Hepatocyte (in vitro differentiated cells): ENCODE results near the gene MTMR3. TPM values are rescaled to one million over a fixed set of nuclear protein-coding genes. Genes with fewer than 3 reads are reported as not detected.

ENCODE experiments used
- DNase-seq: peaks from one replicate; pipeline ENCODE4 v3.0.0-alpha.2; 2016; ENCODE audit warnings: low spot score
- H2AFZ ChIP-seq: fragments of 200-600 bp; sonication (generic); 2 replicates; pipeline ENCODE4 v1.6.0; 2016; ENCODE audit warnings: antibody characterized with exemption, mild to moderate bottlenecking
- H3K27ac ChIP-seq: fragments of 200-600 bp; sonication (generic); 2 replicates; pipeline ENCODE4 v1.5.1; 2016; ENCODE audit warnings: mild to moderate bottlenecking
- H3K27me3 ChIP-seq: fragments of 200-600 bp; sonication (generic); 2 replicates; pipeline ENCODE4 v1.6.1; 2016
- H3K36me3 ChIP-seq: fragments of 200-600 bp; sonication (generic); replicated peaks from 2 replicates; pipeline ENCODE4 v1.5.1; 2016; ENCODE audit warnings: low read depth; ENCODE audit not compliant: insufficient read depth
- H3K4me1 ChIP-seq: fragments of 200-600 bp; sonication (generic); 2 replicates; pipeline ENCODE4 v1.5.1; 2016; ENCODE audit warnings: mild to moderate bottlenecking, moderate library complexity; ENCODE audit not compliant: insufficient read depth
- H3K4me2 ChIP-seq: fragments of 200-600 bp; sonication (generic); 2 replicates; pipeline ENCODE4 v1.6.0; 2016
- H3K4me3 ChIP-seq: fragments of 200-600 bp; sonication (generic); 2 replicates; pipeline ENCODE4 v1.5.1; 2016; ENCODE audit warnings: mild to moderate bottlenecking
- H3K79me2 ChIP-seq: fragments of 200-600 bp; sonication (generic); 2 replicates; pipeline ENCODE4 v1.6.0; 2017; ENCODE audit warnings: mild to moderate bottlenecking
- H3K9me2 ChIP-seq: fragments of 200-600 bp; sonication (generic); replicated peaks from 2 replicates; pipeline ENCODE4 v1.6.0; 2017; ENCODE audit warnings: mild to moderate bottlenecking; ENCODE audit not compliant: insufficient read depth
- H3K9me3 ChIP-seq: fragments of 200-600 bp; sonication (generic); 2 replicates; pipeline ENCODE4 v1.5.1; 2016; ENCODE audit warnings: low read depth, mild to moderate bottlenecking
- H4K20me1 ChIP-seq: fragments of 200-600 bp; sonication (generic); 2 replicates; pipeline ENCODE4 v1.6.0; 2016; ENCODE audit warnings: mild to moderate bottlenecking; ENCODE audit not compliant: insufficient read depth, poor library complexity, severe bottlenecking
- EZH2 ChIP-seq: fragments of 200-600 bp; sonication (generic); IDR thresholded peaks from 2 replicates; pipeline ENCODE4 v1.6.1; 2016; ENCODE audit warnings: antibody characterized with exemption, mild to moderate bottlenecking, borderline replicate concordance
- EZH2phosphoT487 ChIP-seq: fragments of 200-600 bp; sonication (generic); IDR thresholded peaks from one replicate; pipeline ENCODE4 v1.6.1; 2018; ENCODE audit warnings: antibody characterized with exemption, mild to moderate bottlenecking, low read depth, moderate library complexity; ENCODE audit not compliant: unreplicated experiment, severe bottlenecking
- WGBS: methylation state at CpG from one replicate; pipeline ENCODE4 v1.1.6; 2016; ENCODE audit warnings: low lambda C conversion rate; ENCODE audit errors: missing lambda C conversion rate; 5-methylcytosine and 5-hydroxymethylcytosine counted together
- polyA plus RNA-seq: library from polyadenylated mRNA; unstranded; fragments of >200 nt; fragmentation: Nextera tagmentation; extraction: Ambion mirVana; gene quantifications from 2 replicates; pipeline ENCODE4 v1.2.1, GENCODE V29; 2016
- total RNA-seq: library from RNA; depleted of rRNA; stranded (reverse); fragments of >200 nt; gene quantifications from 2 replicates; pipeline ENCODE4 v1.2.3, GENCODE V29; 2014
- TF ChIP-seq, protein P1 (sequence below): fragments of 200-600 bp; sonication (generic); IDR thresholded peaks from 2 replicates; pipeline ENCODE4 v1.5.1; 2016; ENCODE audit warnings: antibody characterized with exemption, mild to moderate bottlenecking; ENCODE audit not compliant: poor library complexity

The MTMR3 gene
- total and polyA plus RNA-seq, 2 experiments from 2014 or later = 16.2 to 42.7 TPM

- no peak for DNase-seq
- no peaks in the 10 kb centered on the region for H3K79me2 ChIP-seq
- H3K27ac ChIP-seq = peak overlapping the region; percentile 66
- H3K4me3 ChIP-seq = no peak overlapping the region
- H4K20me1 ChIP-seq = no peaks in the 10 kb centered on the region
- no peak overlapping the region for H3K4me2 ChIP-seq
- no peaks in the 10 kb centered on the region for H3K9me2 ChIP-seq
- no peaks in the 10 kb centered on the region for H3K9me3 ChIP-seq
- H2AFZ ChIP-seq = no peak overlapping the region
- no peaks in the 10 kb centered on the region for H3K4me1 ChIP-seq
- no peaks in the 10 kb centered on the region for H3K36me3 ChIP-seq
- 51% methylated on average over 3 of the region's 3 CpGs for WGBS
- TF ChIP-seq, protein P1, sequence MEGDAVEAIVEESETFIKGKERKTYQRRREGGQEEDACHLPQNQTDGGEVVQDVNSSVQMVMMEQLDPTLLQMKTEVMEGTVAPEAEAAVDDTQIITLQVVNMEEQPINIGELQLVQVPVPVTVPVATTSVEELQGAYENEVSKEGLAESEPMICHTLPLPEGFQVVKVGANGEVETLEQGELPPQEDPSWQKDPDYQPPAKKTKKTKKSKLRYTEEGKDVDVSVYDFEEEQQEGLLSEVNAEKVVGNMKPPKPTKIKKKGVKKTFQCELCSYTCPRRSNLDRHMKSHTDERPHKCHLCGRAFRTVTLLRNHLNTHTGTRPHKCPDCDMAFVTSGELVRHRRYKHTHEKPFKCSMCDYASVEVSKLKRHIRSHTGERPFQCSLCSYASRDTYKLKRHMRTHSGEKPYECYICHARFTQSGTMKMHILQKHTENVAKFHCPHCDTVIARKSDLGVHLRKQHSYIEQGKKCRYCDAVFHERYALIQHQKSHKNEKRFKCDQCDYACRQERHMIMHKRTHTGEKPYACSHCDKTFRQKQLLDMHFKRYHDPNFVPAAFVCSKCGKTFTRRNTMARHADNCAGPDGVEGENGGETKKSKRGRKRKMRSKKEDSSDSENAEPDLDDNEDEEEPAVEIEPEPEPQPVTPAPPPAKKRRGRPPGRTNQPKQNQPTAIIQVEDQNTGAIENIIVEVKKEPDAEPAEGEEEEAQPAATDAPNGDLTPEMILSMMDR = no peak
- TF ChIP-seq EZH2phosphoT487 (no peak), EZH2 (no peak)
- H3K27me3 ChIP-seq = no peaks in the 10 kb centered on the region
Observed at GRCh38 chr22:29848111-29848510, 34.9 kb upstream of the MTMR3 start.

DNA sequence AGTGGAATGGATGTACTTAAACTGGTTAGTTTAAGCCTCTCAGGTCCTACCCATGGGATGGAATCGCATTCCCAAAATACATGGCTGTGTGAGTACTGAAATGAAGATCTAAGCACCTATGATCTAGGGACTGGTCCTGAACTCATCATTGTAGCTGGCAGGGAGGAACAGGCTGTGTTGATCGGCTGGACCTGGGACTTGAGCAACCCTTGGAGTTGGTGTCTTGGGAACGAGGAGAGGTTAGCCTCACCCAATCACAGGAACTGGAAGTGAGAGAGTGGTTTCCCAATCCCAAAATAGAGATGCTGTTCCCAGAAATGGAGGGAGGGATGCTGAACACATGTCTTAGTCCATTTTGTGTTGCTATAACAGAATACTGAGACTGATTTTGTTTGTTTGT is 28.5 kb upstream of the MTMR3 start:
- no peak for DNase-seq
- Histone ChIP-seq H3K36me3 (no peaks in the 10 kb centered on the region), H4K20me1 (no peaks in the 10 kb centered on the region), H3K9me3 (no peaks in the 10 kb centered on the region), H3K27me3 (no peaks in the 10 kb centered on the region), H3K79me2 (no peaks in the 10 kb centered on the region), H3K4me2 (no peak overlapping the region), H2AFZ (no peak overlapping the region), H3K27ac (no peak overlapping the region), H3K4me1 (no peaks in the 10 kb centered on the region), H3K9me2 (no peaks in the 10 kb centered on the region), H3K4me3 (no peak overlapping the region)
- 91% methylated on average over 3 of the region's 3 CpGs for WGBS
- TF ChIP-seq EZH2 (no peak), EZH2phosphoT487 (no peak)
- TF ChIP-seq, protein P1 = no peak

- Histone ChIP-seq H3K79me2 (no peaks in the 10 kb centered on the region), H3K4me3 (no peak overlapping the region), H3K27me3 (no peaks in the 10 kb centered on the region), H3K27ac (no peak overlapping the region), H3K9me3 (no peaks in the 10 kb centered on the region), H2AFZ (no peak overlapping the region), H3K36me3 (no peaks in the 10 kb centered on the region), H4K20me1 (no peaks in the 10 kb centered on the region), H3K4me1 (no peaks in the 10 kb centered on the region), H3K4me2 (no peak overlapping the region), H3K9me2 (no peaks in the 10 kb centered on the region)
- DNase-seq = no peak
- 87% methylated on average over 10 of the region's 10 CpGs for WGBS
- TF ChIP-seq EZH2 (no peak), EZH2phosphoT487 (no peak)
- TF ChIP-seq, protein P1 = no peak
Observed at GRCh38 chr22:29855611-29856181, 27.3 kb upstream of the MTMR3 start.
